A172 (cell line): ENCODE measurements around the gene CAPS. TPM values are rescaled to one million over a fixed set of nuclear protein-coding genes. Genes with fewer than 3 reads are reported as not detected.
A peak's percentile ranks its signal among the peaks of the same experiment; 100 is the strongest.
"Not testable (repeated sequence)": the region's sequence is repeated elsewhere in the genome, so short reads cannot be mapped to it uniquely, and the experiment has no call there.

Source experiments
- DNase-seq: peaks from one replicate; pipeline ENCODE4 v3.0.0-alpha.2; 2015; ENCODE audit warnings: low spot score
- total RNA-seq: library from RNA; depleted of rRNA; stranded (reverse); fragments of >200 nt; shearing (Covaris generic); gene quantifications from 2 replicates; pipeline ENCODE4 v1.2.3, GENCODE V29; 2014; rRNA removed

The CAPS gene
- total RNA-seq, 1 experiment from 2014 or later: 12.0 TPM

DNA sequence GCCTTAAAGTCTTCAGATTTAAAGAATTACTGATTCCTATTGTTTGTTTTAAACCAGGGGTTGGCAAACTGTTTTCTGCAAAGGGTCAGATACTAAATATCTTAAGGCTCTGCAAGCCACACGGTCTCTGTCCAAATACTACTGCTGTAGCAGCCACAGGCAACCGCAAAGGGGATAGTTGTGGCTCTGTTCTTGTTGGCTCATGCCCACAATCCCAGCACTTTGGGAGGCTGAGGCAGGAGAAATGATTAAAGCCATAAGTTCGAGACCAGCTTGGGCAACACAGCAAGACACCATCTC lies 41.5 kb downstream of the CAPS start:
- no peak for DNase-seq

GRCh38 chr19:5956323-5956722 lies 42.3 kb downstream of the CAPS start:
- no peak for DNase-seq

DNA sequence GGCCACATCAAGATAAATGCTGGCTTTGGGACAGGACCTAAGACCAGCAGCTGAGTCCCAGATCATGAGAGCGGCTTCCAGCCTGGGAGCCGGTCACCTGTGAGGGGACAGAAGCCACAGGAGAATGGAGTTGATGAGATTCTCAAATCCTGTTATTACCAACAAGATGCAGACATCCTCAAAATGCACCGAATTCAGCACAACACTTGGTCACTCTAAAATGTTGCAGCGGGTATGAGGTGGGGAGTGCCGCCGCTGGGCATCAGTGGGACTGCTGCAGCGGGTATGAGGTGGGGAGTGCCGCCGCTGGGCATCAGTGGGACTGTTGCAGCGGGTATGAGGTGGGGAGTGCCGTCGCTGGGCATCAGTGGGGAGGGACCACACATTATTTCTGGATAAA lies 42.7 kb downstream of the CAPS start:
- DNase-seq: no peak

GRCh38 chr19:5957170-5957569 lies 43.1 kb downstream of the CAPS start:
- DNase-seq: peak; percentile 64

DNA sequence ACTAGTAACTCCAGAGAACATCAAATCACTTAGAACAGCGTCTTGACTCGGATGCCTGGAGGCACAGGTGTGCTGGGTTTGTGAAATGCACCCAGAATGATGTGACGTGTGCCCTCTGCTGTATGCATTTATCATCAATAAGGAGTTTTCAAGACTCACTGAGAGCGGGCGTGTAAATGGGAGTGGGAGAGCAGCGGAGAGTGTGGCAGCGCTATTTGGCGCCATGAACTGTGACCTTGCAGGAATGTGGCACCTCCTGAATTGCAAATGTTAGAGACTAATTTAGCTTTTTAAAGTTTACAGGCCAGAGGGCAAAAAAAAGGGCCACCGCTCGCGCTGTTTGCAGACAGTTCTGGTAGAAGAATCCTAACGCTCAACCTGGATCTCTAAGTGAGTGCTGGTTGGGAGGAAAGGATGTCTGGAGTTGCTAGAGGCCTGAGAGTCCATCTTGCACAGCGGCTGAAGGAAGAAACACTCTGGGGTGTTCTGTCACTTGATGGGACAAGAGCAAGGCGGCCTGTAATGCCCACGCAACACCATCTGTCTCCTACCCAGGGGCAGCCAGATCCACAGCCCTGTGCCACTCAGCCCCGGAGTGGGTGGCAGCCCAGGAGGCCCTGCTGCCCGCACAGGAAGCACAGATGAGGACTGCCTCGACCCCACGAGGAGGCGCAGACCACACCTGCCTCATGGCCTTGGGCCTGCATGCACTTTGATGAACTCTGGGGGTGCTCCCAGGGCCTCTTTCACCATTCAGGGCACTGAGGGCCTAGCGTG lies 44.2 kb downstream of the CAPS start:
- no peak for DNase-seq

GRCh38 chr19:5958851-5959122 lies 44.7 kb downstream of the CAPS start:
- DNase-seq: no peak

DNA sequence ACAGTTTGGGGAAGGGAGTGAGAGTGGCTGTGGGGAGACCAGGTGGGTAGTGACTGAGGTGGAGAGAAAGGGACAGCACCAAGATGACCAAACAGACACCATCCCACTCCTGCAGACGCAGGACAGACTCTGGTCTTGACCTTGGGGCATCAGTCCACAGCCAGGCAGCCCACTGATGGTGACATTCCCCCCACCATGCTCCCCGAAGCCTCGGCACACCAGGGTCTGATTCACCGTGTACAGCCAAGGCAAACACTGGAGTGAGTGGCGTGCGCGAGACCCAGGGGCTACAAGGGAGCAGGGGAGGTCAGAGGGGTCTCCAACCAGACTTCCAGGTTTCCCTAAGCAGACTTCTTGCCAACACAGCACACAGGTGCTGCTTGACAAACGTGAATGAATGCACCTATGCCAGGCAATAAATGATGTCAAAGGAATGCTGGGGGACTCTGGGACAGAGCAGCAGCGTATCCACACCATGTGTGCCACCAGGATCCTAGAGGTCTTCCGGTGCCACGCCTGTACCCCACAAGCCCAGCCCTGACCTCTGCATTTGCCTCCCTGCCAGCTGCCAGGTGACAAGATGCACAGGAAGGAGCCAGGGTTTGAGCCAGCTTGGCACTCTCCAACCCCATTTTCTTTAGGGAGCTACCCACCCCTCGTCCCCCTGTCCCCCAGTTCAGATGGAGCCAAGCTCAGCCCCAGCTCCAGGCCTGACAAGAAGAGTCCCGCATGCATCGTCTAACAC lies 45.4 kb downstream of the CAPS start:
- no peak for DNase-seq

DNA sequence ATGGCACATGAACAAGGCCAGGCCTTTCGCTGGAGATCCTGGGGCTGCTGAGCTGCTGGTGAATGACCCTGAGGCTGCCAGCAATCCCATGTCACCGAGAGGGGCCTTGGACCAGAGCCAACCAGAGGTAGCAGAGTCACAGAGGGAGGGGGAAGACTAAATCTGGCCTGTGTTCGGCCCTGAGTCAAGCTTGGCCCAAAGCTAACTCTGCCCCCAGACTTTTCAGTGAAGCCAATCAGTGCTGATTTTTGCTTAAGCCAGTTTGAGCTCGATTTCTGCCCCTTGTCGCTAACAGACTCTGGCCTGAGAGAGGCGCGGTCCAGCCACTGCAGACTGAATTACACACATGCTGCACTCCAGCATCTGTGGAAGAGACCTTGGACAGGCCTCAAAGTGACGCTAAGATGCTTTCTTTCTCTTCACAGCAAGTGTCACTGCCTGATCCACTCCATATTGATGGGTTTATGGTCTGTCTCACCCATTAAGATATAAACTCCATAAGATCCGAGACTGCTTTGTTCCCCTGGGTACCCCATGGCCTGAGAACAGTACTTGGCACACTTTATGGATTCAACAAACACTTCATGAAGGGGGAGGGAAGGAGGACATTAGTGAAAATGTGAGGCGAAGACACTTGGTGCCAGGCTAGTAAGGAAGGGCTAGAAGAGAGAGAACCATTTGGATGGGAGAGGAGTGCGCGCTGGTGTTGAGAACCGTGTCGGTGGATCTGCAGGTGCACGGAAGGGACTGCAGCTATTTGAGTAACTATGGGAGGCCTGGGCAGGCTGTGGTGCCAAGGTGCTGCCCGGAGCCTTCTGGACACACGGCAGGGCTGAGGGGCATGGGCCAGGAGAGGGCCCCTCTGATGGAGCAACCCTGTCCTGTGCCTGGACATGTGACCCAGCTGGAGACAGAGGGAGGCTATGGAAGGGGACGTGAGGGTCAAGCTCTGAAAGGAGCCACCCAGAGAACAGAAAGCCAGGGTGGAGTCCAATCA lies 46.2 kb downstream of the CAPS start:
- no peak for DNase-seq

GRCh38 chr19:5961641-5961968 lies 47.6 kb downstream of the CAPS start:
- not testable (repeated sequence) for DNase-seq

DNA sequence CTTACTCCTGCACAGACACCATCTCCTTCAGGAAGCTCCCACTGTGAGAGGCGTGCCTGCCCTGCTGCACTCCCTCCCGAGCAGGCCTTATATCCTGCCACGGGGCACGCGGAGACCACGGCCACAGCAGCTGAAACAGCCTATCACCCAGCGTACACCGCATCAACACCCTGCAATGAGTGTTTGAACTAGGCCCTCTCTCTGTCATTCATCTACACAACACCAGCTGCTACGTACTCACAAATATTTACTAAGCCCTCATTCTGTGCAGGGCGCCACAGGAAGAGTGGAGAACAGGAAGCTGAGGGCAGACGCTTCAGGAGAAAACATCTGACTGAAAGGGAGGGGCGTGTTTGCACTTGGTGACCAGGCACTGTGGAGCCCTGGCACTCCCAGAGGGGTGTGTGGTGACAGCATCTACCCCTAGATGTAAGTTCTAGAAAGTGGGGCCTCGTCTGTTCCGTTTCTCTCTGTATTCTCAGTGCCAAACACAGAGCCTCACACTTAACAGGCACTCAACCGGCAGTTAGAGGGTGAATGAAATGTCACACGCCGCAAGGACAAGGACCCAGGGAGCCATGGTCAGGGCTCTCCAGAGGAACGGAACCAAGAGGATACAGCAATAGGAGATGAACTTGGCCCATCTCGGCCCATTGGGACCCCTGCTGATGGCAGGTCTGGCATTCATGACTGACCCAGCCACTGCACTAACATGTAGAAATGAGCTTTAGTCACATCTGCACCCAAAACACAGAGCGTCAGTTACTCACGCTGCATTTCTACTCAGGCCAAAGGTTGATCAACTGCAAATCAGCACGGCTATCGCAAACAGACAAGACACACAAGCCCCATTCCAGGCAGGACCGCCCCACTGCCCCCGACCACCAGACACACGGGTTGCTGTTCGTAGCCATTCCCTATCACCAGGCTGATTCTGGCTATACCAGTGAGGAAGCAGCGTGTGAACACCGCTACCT lies 48.2 kb downstream of the CAPS start:
- peak; percentile 56 for DNase-seq

DNA sequence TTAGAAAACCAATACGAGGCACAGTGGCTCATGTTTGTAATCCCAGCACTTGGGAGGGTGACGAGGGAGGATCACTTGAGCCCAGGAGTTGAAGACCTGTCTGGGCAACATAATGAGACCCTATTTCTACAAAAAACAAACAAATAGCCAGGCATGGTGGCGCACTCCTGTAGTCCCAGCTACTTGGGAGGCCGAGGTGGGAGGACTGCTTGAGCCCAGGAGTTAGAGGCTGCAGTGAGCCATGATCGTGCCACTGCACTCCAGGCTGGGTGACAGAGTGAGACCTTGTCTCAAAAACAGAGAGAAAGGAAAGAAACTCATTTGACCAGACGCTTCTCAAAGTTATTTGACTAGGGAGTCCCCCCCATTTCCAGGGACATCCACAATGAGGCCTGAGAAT lies 49.2 kb downstream of the CAPS start:
- not testable (repeated sequence) for DNase-seq

DNA sequence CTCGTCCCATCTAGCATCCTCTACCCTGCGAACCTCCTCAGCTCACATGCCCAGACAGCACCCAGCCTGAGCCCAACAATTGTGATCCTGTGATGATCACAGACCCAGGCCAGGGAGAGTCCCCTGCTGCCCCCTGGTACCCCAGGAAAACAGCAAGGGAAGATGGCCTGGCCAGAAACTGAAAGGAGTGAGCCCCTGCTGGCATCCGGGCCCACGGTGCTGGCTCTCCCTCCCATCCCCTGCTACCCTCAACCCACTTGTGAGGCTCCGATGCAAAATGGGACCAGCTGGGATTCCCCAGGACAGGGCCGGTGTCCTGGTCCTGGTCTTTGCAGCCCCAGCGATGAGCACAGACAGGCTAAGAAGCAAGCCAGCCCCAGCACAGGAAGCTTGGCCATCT lies 49.8 kb downstream of the CAPS start:
- DNase-seq: no peak

DNA sequence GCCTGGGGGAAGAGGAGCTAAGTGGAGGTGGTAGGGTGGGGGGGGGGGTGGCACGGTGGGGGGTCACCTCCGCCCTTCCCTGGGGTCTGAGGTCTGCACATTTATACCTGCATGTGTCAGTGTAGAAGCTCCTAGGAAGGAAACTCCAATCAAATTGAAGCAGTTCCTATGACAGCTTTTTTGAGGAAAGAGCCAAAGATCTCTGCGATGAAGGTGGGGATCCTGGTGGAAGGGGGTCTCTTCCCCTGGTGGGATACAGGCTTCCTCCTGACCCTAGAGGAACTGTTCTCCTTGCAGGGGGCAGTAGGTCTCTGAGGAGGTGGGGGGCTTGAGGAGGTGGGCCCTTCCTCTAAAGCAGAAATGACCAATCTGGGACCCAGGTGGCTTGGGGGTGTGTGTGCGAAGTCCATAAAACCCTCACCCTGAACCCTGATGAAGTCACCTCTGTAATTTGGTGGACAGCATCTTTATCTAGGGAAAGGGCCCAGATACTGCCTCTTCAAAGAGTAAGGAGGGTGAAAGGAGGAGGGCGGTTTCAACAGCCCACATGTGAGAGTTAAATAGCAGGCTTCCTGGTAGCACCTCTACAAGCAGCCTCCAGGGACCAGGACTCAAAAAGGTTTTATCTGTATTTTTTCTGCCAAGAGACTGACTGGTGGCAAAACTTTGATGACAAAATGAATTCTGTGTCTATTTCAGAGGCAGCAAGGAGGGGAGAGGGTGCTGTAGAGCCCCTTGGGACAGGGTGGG lies 50.9 kb downstream of the CAPS start:
- DNase-seq: no peak

Other genes starting within 250 kb of the CAPS start
- 49.6 and 81.0 TPM in 2 replicates for gene MICOS13, start 233.7 kb upstream of the CAPS start, total RNA-seq
- 24.1 and 58.4 TPM in 2 replicates for gene HSD11B1L, start 233.2 kb upstream of the CAPS start, total RNA-seq
- gene RPL36, start 224.0 kb upstream of the CAPS start, total RNA-seq: 782 and 864 TPM in 2 replicates
- 120 and 153 TPM in 2 replicates for gene LONP1, start 194.1 kb upstream of the CAPS start, total RNA-seq
- not detected in 2 replicates for gene CATSPERD, start 193.6 kb upstream of the CAPS start, total RNA-seq
- 0.41 and 2.0 TPM in 2 replicates for gene PRR22, start 129.5 kb upstream of the CAPS start, total RNA-seq
- gene DUS3L, start 123.1 kb upstream of the CAPS start, total RNA-seq: 56.0 and 76.7 TPM in 2 replicates
- 1.4 TPM in 1 of 2 replicates, not detected in the other for gene NRTN, start 109.2 kb upstream of the CAPS start, total RNA-seq
- gene FUT6, start 74.6 kb upstream of the CAPS start, total RNA-seq: not detected in 2 replicates
- gene FUT3, start 62.8 kb upstream of the CAPS start, total RNA-seq: not detected in 2 replicates
- not detected in 2 replicates for gene FUT5, start 43.7 kb upstream of the CAPS start, total RNA-seq
- gene NDUFA11, start 10.5 kb upstream of the CAPS start, total RNA-seq: 208 and 242 TPM in 2 replicates
- 3.0 and 3.2 TPM in 2 replicates for gene VMAC, start 9.4 kb upstream of the CAPS start, total RNA-seq
- gene RANBP3, start 63.9 kb downstream of the CAPS start, total RNA-seq: 88.2 and 89.7 TPM in 2 replicates
- gene RFX2, start 196.2 kb downstream of the CAPS start, total RNA-seq: 10.0 and 14.8 TPM in 2 replicates
- 0.05 and 0.07 TPM in 2 replicates for gene ACSBG2, start 221.4 kb downstream of the CAPS start, total RNA-seq